Heart left ventricle (tissue), 13 donors: Measurements from ENCODE around the gene TSPOAP1.

Source experiments
- CTCF ChIP-seq, 12 donors: fragments of 200-600 bp; sonication (generic) in 4 of 12; IDR thresholded peaks; one replicate each; pipeline versions ENCODE4 v1.5.0 to v1.8.0; 2018 to 2022; ENCODE audit warnings: antibody characterized with exemption in 12 of 12, mild to moderate bottlenecking in 5 of 12
- POLR2A ChIP-seq, 2 donors: fragments of 450-650 bp; IDR thresholded peaks; one replicate each; pipeline ENCODE4 v1.6.1; 2017; ENCODE audit warnings: antibody characterized with exemption in 2 of 2, mild to moderate bottlenecking in 2 of 2, moderate library complexity in 2 of 2
- donor health status: ischemic (EF 13 %, LVEDD 7.1; RV severe dilation, severe dysfunction).
- donor health status: DM: no; HTN: yes; CAD: no.
- donor health status: DM: no; HTN: no; CAD: no.
- donor health status: ischemic (EF 25% LVEDD 6.9; RV normal size, moderate dysfunction).
- donor health status: ischemic (EF 25% LVEDD 5.7; RV mildly dilated, moderate dysfunction).
- donor health status: ischemic (EF 35%, LVEDD 5.7; RV mildly dilated, moderate dysfunction).
- donor health status: nonischemic (EF 11% LVEDD 7.7; RV severe dilation, severe dysfunction).
- donor health status: DM: yes; HTN: yes; CAD: no.
- donor health status: PGD.
- donor health status: ischemic (EF 29% LVEDD 5.4; RV normal size, mild dysfunction).
- donor health status: nonischemic (EF 23%, LVEDD 6.1; RV moderate dilation, normal function).

- no peak for TF ChIP-seq CTCF (IDR thresholded peaks at IDR 0.05)
- no peak for TF ChIP-seq POLR2A (IDR thresholded peaks at IDR 0.05)
Measured at GRCh38 chr17:58311429-58311894, 17.1 kb downstream of the TSPOAP1 start.
